B cell (primary cell): Measurements from ENCODE around the gene TCAP.

Experiments used
- CTCF ChIP-seq: fragments of 200-600 bp; IDR thresholded peaks from one replicate; pipeline ENCODE4 v1.8.0; 2022; ENCODE audit warnings: antibody characterized with exemption, mild to moderate bottlenecking
- EZH2 ChIP-seq: IDR thresholded peaks from 2 replicates; pipeline ENCODE4 v1.6.1; 2012; ENCODE audit warnings: borderline replicate concordance, low read depth, mild to moderate bottlenecking, moderate library complexity, low read length; ENCODE audit not compliant: insufficient read depth, poor library complexity, severe bottlenecking

- TF ChIP-seq CTCF (no peak), EZH2 (no peak)
These were observed 4.5 kb upstream of the TCAP start for GRCh38 chr17:39660397-39661385.
